Measurements from ENCODE around the gene RNLS.

RNLS gene
- total RNA-seq, result 1.7 to 3.0 (median 2.7) reads per million in 9 experiments

DNA sequence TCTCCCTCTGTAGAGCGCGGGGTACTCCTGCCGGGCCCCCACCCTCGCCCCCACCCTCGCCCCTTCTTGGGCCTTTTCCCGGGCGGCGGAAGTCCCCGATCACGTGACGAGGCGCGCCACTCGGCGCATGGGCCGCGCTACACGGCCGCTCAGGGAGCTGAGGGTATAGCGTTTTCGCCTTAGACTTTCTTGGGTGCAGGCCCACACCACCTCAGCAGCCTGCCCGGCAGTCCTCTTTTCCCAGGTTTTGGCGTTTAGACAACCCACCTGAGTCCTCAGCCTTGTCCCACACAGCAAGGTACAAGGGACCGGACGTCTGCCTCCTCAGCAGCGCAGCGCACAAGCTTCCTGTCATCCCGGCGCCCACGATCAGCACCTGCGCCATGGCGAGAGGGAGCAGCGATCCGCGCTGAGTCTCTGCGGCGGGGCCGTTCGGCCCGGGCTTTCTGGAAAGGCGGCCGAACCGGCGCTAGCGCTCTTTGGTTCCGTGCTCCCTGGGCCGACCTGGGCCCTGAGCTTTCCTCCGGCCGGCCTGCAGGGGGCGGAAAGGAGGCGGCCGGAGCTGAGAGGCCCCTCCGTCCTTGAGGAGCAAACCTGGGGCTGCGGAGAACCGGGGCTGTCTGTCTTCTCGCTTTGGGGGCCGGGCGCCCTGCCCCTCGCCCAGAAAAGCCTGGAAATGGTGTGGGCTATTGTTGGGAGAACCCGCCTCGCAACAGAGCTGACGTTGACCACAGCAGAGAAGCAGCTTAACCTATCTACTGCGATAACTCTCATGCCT lies at the start of gene RNLS:
Gene RNLS (minus strand): TSS at position 513 of the 778 bp plus-strand sequence.
- peak within 1 kb of the TSS; percentile 91 to 95 for H3K4me3 Mint-ChIP-seq
- H3K27ac Mint-ChIP-seq, result peak within 1 kb of the TSS; percentile 93 to 95

DNA sequence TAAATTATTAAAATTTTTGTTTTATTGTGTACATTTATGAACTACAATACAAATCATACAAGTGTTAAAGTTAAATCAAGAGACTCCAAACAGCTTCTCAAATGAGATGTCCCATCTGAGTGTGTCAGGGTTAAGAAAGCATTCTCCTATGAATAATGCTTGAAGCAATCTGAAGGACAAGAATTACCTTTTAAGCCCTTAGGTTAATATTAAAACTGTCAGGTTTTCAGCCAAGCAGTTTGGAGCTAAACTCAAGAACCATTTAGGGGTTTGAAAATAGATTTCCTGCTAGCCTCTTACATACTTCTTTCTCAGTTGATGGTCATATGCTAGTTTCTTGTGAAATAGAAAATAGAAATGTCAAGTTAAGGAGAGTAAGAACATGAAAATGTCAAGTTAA lies 41.7 kb upstream of the RNLS start:
- Mint-ChIP-seq H3K9me3 (no peaks in the 10 kb centered on the region), H3K36me3 (ENCODE audit: insufficient read depth) (no peaks in the 10 kb centered on the region), H3K4me1 (ENCODE audit: low read depth in 2 of 2) (no peaks in the 10 kb centered on the region), H3K27ac (no peak overlapping the region), H3K4me3 (no peak overlapping the region), H3K27me3 (no peaks in the 10 kb centered on the region)
- ATAC-seq (replicated peaks), result no peak
- DNase-seq, result no peak

More for the DNA sequence above, at the start of gene RNLS:
- Mint-ChIP-seq H3K4me1 (ENCODE audit: low read depth in 2 of 2) (peaks cover 11 to 14% of the 10 kb centered on the region in 2 donors), H3K9me3 (peaks cover 0 to 4% of the 10 kb centered on the region in 2 donors), H3K36me3 (ENCODE audit: insufficient read depth) (peaks cover 10% of the 10 kb centered on the region), H3K27me3 (peaks cover 0 to 9% of the 10 kb centered on the region in 2 donors)
- peak; percentile 46 to 54 (median 51) for DNase-seq
- peak; percentile 88 for ATAC-seq (replicated peaks)

DNA sequence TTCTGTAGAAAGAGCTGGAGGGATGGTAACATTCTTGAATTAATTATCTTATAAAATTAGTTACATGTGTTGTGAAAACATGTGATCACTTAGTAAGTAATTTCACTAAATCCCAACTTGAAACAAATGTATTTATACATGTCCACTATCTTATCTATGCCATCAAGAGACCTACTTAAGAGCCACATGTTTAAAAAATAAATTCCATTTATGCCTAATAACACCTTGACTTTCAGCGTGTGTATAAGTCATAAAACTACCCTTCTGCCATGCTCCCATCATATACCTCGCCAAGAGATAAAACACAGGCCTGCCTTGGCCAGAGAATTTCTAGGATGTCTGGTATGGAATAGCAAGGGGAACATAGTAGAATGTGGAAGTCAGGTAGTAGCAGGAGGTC lies 40.7 kb upstream of the RNLS start:
- Mint-ChIP-seq H3K27ac (no peak overlapping the region), H3K9me3 (no peaks in the 10 kb centered on the region), H3K4me3 (no peak overlapping the region), H3K36me3 (ENCODE audit: insufficient read depth) (no peaks in the 10 kb centered on the region), H3K27me3 (no peaks in the 10 kb centered on the region), H3K4me1 (ENCODE audit: low read depth in 2 of 2) (no peaks in the 10 kb centered on the region)
- no peak for ATAC-seq (replicated peaks)
- no peak for DNase-seq

DNA sequence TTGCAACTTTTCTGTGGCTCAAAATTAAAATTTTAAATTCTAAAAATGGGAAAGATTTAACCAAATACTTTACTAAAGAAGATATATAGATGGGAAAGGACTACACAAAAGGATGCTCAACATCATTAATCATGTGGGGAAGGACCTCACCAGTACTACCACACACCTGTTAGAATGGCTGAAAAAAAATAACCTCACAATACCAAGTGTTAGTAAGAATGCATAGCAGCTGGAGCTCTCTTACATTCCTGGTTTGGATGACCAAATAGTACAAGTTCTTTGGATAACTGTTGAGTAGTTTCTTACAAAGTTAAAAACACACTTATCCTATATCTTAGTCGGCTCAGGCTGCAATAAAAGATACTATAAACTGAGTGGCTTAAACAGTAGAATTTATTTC lies 37.3 kb upstream of the RNLS start:
- Mint-ChIP-seq H3K27ac (no peak overlapping the region), H3K27me3 (no peaks in the 10 kb centered on the region), H3K9me3 (no peaks in the 10 kb centered on the region), H3K4me1 (ENCODE audit: low read depth in 2 of 2) (no peaks in the 10 kb centered on the region), H3K36me3 (ENCODE audit: insufficient read depth) (no peaks in the 10 kb centered on the region), H3K4me3 (no peak overlapping the region)
- ATAC-seq (replicated peaks), result no peak
- no peak for DNase-seq

DNA sequence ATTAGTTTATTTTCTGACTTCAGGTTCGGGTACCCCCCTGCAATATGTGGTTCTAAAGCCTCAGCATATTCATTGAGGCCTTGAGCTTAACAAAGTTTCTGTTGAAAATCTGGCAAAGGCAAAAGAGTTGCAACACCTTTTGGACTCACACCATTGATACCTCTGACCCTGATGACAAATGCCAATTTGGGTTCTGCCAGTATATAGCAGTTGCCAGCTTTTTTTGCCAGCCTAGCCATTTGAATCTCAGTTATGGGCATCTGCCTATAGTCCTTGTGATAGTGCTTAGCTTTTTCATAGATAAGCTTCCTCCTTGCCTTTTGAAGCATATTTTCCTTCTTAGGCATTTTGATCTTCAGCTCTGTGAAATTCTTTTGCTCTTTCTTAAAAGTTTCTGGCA lies 35.4 kb upstream of the RNLS start:
- H3K36me3 Mint-ChIP-seq (ENCODE audit: insufficient read depth), result no peaks in the 10 kb centered on the region
- H3K4me1 Mint-ChIP-seq (ENCODE audit: low read depth in 2 of 2), result no peaks in the 10 kb centered on the region
- DNase-seq (no peak), ATAC-seq (replicated peaks) (no peak)
- no peak overlapping the region for H3K27ac Mint-ChIP-seq
- no peak overlapping the region for H3K4me3 Mint-ChIP-seq
- no peaks in the 10 kb centered on the region for H3K9me3 Mint-ChIP-seq
- no peaks in the 10 kb centered on the region for H3K27me3 Mint-ChIP-seq

DNA sequence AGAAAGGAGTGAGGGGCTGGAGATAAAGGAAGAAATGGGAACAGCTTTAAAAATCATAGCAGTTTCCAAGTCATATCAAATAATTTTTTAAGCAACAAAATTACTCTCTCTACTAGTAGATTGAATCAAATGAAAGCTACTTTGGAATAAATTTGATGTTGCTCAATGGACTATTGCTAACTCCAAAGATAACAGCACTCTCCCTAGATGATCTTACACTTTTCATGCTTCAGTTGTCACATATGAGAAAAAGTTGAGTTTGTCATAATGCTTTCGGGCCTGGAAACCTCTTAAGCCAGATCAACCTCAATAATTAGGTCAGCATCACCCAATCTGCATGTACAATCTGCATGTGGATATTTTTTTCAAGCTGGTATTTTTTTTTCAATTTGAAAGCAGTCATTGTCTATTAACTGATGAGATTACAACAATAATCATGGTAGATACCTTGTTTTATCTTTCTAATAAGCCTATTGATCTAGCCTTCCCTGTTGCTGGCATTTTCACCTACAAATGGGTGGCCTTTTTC lies 34.7 kb upstream of the RNLS start:
- no peaks in the 10 kb centered on the region for H3K27me3 Mint-ChIP-seq
- no peak overlapping the region for H3K4me3 Mint-ChIP-seq
- H3K9me3 Mint-ChIP-seq, result no peaks in the 10 kb centered on the region
- no peak overlapping the region for H3K27ac Mint-ChIP-seq
- no peak for ATAC-seq (replicated peaks)
- no peak for DNase-seq
- H3K36me3 Mint-ChIP-seq (ENCODE audit: insufficient read depth), result no peaks in the 10 kb centered on the region
- no peaks in the 10 kb centered on the region for H3K4me1 Mint-ChIP-seq (ENCODE audit: low read depth in 2 of 2)

DNA sequence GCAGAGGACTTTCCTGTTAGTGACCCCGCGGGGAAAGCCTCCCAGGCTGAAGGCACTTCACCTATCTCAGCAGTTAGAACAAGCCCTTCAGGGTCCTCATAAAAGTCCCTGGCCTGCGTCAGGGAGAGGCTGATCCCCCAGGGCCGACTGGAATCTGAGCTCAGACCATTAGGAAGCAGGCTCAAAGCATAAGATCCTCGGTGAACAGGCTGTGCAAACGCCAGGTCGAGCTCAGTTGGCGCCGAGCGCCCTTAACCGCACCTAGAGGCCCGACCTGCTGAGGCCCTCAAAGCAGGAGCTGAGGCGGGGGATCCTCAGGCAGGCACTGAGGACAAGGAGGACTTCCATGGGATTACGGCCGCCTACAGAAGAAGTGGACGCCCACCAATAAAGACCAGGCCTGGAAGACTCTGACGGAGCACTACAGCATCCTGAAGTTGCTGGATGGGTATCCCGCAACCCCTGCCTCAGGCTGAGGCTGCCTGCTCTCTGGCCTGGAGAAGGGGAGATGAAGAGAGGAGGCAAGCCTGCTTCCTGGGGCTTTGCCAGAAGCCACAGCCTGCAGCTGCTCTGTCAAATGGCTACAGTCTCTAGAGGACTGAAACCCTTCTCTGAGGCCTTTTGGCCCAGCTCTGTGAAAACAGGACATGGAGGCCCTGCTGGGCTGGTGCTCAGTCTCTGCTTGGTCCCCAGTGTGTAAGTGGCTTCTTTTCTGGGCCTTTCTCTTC lies 33.3 kb upstream of the RNLS start:
- no peak for ATAC-seq (replicated peaks)

DNA sequence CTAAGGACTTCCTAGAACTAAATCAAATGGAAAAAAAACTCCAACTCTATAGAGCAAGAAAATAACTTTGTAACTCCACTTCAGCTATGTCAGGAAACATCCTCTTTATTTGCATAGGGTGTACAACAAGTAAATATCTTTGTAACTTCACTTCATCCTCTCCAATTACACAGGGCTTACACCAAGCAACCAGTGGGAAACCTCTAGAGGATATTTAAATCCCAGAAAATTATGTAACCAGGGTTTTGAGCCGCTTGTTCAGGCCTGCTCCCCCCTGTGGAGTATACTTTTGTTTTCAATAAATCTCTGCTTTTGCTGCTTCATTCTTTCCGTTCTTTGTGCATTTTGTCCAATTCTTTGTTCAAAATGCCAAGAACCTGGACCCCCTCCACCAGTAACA lies 25.7 kb upstream of the RNLS start:
- Mint-ChIP-seq H3K27me3 (peaks cover 0 to 13% of the 10 kb centered on the region in 2 donors), H3K4me3 (no peak overlapping the region), H3K36me3 (ENCODE audit: insufficient read depth) (no peaks in the 10 kb centered on the region), H3K4me1 (ENCODE audit: low read depth in 2 of 2) (no peaks in the 10 kb centered on the region), H3K27ac (no peak overlapping the region), H3K9me3 (no peaks in the 10 kb centered on the region)
- no peak for DNase-seq
- ATAC-seq (replicated peaks), result no peak

More for the DNA sequence above, 33.3 kb upstream of the RNLS start:
- H3K27me3 Mint-ChIP-seq, result no peaks in the 10 kb centered on the region
- no peak overlapping the region for H3K4me3 Mint-ChIP-seq
- no peaks in the 10 kb centered on the region for H3K36me3 Mint-ChIP-seq (ENCODE audit: insufficient read depth)
- DNase-seq, result no peak
- no peaks in the 10 kb centered on the region for H3K9me3 Mint-ChIP-seq
- H3K27ac Mint-ChIP-seq, result no peak overlapping the region
- no peaks in the 10 kb centered on the region for H3K4me1 Mint-ChIP-seq (ENCODE audit: low read depth in 2 of 2)

DNA sequence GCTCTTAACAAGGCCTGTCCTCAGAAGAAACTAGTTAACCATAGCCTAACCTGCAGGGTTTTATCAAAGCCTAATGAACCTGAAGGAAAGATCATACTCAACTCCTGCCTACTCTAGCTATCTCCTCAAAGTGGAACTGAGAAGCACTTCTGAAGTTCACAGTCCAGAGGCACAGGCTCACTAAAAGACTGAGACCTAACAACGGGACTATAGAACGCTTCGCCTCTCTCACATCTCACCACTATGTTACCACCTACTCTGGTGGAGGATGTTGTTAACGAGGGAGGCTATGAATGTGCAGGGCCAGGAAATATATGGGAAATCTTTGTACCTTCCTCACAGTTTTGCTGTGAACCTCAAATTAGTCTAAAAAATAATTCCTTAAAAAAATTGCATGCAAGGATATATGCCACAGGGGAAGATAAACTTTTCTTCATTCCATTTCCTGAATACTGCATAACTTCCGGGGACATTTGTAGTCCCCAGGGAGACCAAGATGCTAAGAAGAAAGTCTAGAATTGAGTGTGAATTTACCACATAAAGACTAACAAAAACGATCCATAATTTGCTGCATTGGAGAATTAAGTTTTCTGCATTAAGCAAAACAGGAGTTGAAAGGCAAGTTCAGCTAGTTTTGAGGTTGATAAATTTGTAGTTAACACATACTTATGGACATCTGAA lies 25.1 kb upstream of the RNLS start:
- H3K9me3 Mint-ChIP-seq, result no peaks in the 10 kb centered on the region
- H3K36me3 Mint-ChIP-seq (ENCODE audit: insufficient read depth), result no peaks in the 10 kb centered on the region
- ATAC-seq (replicated peaks) (no peak), DNase-seq (no peak)
- no peak overlapping the region for H3K4me3 Mint-ChIP-seq
- H3K27me3 Mint-ChIP-seq, result peaks cover 0 to 13% of the 10 kb centered on the region in 2 donors
- H3K4me1 Mint-ChIP-seq (ENCODE audit: low read depth in 2 of 2), result no peaks in the 10 kb centered on the region
- H3K27ac Mint-ChIP-seq, result no peak overlapping the region

DNA sequence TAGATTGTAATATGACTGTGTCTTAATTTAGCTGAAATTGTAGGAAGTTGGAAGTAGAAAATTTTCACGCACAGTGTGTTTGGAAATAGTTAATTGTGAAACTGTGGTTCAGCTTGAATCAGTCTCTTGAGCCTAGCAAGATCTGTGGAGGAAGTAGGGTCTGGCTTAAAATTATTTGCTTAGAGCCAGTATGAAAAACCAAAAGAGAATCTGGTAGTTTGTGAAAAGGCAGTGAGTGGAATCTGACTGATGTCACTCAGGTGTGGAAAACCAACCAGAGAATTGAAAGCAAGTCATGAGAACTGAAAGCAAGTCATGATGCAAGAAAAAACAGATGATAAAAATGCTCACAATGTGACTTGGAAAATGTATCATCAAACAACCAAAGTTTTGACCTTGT lies 14.9 kb upstream of the RNLS start:
- ATAC-seq (replicated peaks) (no peak), DNase-seq (no peak)
- H3K27ac Mint-ChIP-seq, result no peak overlapping the region
- no peaks in the 10 kb centered on the region for H3K27me3 Mint-ChIP-seq
- no peaks in the 10 kb centered on the region for H3K4me1 Mint-ChIP-seq (ENCODE audit: low read depth in 2 of 2)
- H3K36me3 Mint-ChIP-seq (ENCODE audit: insufficient read depth), result no peaks in the 10 kb centered on the region
- H3K4me3 Mint-ChIP-seq, result no peak overlapping the region
- no peaks in the 10 kb centered on the region for H3K9me3 Mint-ChIP-seq

DNA sequence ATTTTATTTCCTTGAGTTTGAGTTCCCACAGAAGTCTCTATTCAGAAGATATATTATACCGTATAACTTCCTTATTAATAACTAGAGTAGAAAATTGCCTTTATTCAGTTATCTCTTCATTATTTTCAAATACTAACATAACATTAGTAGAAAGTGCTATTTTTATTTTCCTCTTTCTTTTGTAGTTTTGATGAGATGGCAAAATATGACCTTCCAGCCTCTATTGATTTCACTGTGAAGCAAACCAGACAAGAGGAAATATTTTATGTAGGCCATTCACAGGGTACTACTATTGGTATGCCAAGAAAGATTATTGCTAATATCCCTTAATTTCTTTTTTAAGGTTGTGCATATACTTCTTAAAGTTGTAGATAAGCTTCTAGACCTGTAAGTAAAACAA lies 11.4 kb upstream of the RNLS start:
- ATAC-seq (replicated peaks) (no peak), DNase-seq (no peak)
- H3K4me1 Mint-ChIP-seq (ENCODE audit: low read depth in 2 of 2), result no peaks in the 10 kb centered on the region
- H3K27ac Mint-ChIP-seq, result no peak overlapping the region
- no peaks in the 10 kb centered on the region for H3K36me3 Mint-ChIP-seq (ENCODE audit: insufficient read depth)
- H3K27me3 Mint-ChIP-seq, result no peaks in the 10 kb centered on the region
- no peak overlapping the region for H3K4me3 Mint-ChIP-seq
- no peaks in the 10 kb centered on the region for H3K9me3 Mint-ChIP-seq

DNA sequence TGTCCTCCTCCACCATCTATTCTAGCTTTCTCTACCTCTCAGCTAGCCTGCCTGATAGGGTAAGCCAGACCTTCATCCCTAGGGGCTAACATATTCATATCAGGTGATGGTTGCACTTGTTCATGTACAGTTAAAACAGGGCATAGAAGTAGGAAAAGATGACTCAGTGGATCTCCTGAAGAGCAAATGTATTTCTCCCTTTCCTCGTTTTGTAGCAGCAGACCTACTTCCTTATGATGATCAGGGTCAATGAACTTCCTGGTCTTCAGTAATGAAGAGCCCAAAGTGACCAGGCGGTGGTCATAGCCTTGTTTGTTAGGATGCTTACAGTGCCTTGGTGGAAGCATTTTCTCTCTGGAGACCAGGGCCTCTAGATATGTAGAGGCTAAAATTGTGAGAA lies 9.8 kb upstream of the RNLS start:
- no peaks in the 10 kb centered on the region for H3K27me3 Mint-ChIP-seq
- no peak overlapping the region for H3K4me3 Mint-ChIP-seq
- no peak for ATAC-seq (replicated peaks)
- DNase-seq, result no peak
- no peaks in the 10 kb centered on the region for H3K36me3 Mint-ChIP-seq (ENCODE audit: insufficient read depth)
- H3K9me3 Mint-ChIP-seq, result no peaks in the 10 kb centered on the region
- no peaks in the 10 kb centered on the region for H3K4me1 Mint-ChIP-seq (ENCODE audit: low read depth in 2 of 2)
- H3K27ac Mint-ChIP-seq, result no peak overlapping the region

DNA sequence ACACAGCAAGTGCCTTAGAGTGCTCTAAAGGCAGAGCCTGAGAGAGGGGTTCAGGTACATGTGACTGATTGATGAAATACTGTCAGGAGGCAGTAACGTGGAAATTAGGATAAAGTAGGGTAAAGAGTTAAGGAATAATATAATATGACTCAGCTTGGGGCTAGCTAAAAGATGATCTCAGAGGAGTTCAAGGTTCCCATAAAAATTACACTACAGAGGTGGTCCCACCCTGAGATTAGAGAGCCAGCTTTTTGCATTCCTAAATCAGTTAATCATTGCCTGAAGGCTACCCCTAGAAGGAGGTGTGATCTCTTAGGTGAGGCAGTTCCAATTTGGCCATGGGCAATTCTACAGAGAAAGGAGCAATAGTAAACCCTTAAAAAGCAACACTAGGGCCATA lies 9.3 kb upstream of the RNLS start:
- ATAC-seq (replicated peaks) (no peak), DNase-seq (no peak)
- H3K27me3 Mint-ChIP-seq, result no peaks in the 10 kb centered on the region
- H3K27ac Mint-ChIP-seq, result no peak overlapping the region
- H3K4me1 Mint-ChIP-seq (ENCODE audit: low read depth in 2 of 2), result no peaks in the 10 kb centered on the region
- H3K9me3 Mint-ChIP-seq, result no peaks in the 10 kb centered on the region
- no peaks in the 10 kb centered on the region for H3K36me3 Mint-ChIP-seq (ENCODE audit: insufficient read depth)
- no peak overlapping the region for H3K4me3 Mint-ChIP-seq

All from effector memory CD8-positive, alpha-beta T cell (primary cell).